Myocyte (in vitro differentiated cells): ENCODE results near the gene COMTD1. TPM values are rescaled to one million over a fixed set of nuclear protein-coding genes. Genes with fewer than 3 reads are reported as not detected.

Source experiments
- DNase-seq: peaks from one replicate; pipeline ENCODE4 v3.0.0-alpha.2; 2012; ENCODE audit warnings: low read depth
- total RNA-seq: library from RNA; depleted of rRNA; stranded (reverse); fragments of >200 nt; gene quantifications from 2 replicates; pipeline ENCODE4 v1.2.3, GENCODE V29; 2014

COMTD1 gene
- total RNA-seq, 1 donor from 2014 or later: 7.4 TPM

DNA sequence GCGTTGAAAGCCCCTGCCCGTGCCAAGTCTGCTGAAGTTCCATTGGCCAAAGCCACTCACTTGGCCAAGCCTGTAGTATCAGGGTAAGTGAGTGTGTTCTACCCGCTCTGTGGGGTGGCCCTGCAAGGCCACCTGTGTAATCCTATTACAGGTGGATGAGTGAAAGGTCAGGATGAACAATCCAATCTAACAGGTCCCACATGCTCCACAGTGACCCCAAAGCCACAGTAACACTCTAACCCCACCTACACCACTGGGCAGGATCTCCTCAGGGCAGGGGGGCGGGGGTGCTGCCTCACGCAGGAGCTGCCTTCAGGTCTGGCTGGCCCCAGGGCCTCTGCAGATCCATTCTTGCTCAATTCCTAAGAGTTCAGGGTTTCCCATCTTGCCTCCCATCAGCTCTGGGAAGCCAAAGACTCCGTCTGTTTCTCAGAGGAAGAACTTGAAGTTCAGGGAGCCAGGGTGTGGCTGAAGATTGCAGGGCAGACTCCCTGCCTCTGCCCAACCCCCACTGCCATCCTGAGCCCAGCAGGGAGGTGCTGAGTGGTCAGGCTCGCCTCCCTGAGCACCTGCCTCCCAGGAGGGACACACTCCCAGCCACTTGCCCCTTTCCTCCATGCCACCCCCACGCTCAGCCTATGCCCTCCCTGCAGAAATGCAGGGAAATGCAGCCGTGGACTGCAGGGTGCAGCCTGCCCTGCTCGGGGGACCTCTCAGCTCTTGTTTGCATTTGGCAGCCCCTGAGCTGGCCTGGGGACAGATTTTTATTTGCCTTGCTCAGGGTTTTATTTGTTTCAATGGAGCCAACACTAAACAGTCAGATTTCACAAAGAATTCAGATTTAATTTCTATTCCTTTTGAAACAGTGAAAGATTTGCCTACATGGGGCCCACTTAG is 9.8 kb upstream of the COMTD1 start:
- DNase-seq: no peak

DNA sequence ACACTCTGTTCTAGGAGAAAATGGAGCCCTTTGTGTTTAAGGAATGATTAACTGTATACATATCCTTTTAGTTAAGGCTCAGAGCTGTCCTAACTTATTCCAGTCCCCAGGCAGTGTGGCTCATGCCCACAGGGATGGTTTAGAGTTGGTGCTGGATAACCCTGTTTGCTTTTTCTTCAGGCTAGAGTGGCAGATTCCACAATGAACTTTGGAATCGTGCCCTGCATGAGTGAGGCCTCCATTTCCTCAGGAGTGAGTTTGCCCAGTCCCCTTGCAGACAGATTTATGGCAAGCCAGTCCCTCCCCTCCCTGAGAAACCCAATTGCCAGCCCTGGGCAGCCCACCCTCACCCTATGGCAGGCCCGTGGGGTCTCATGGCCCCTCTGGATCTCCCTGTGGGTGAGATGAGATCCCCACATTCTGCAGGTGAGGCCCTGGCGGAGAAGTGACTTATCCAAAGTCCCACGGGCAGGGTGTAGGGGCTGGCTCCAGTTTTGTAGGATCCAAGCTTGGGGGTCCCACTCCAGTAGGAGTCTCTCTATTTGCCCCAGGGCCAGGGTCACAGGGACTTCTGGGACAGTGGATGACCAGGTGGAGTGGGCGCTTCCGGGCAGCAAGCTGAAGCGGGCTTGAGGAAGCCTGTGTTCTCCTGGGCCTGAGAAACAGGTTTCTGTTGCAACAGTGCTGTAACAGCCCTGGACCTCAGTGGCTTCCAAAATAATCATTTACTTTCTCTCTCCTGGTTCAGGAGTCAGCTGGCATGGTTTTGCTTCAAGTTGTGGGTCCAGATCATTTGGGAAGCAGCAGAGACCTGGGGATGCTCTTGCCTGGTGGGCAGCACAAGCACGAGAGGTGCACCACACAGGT is 9.0 kb upstream of the COMTD1 start:
- DNase-seq: no peak

DNA sequence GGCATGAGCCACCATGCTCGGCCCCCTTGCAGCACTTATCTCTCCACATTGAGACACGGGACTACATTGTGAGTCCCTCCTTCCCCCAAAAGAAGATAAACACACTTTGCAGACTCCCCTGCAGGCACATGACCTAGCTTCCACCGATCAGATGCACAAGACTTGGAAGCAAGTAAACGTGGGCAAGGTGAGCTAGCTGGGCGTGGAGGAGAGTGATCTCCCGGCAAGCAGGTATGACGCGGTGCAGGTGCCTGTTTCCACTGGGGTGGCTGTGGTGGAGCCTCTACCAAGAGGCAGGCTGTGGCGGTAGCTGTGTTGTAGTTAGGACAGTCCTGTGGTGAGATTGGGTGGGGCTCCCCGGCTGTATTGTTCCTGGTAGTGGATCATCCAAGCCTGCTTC is 7.7 kb upstream of the COMTD1 start:
- no peak for DNase-seq

DNA sequence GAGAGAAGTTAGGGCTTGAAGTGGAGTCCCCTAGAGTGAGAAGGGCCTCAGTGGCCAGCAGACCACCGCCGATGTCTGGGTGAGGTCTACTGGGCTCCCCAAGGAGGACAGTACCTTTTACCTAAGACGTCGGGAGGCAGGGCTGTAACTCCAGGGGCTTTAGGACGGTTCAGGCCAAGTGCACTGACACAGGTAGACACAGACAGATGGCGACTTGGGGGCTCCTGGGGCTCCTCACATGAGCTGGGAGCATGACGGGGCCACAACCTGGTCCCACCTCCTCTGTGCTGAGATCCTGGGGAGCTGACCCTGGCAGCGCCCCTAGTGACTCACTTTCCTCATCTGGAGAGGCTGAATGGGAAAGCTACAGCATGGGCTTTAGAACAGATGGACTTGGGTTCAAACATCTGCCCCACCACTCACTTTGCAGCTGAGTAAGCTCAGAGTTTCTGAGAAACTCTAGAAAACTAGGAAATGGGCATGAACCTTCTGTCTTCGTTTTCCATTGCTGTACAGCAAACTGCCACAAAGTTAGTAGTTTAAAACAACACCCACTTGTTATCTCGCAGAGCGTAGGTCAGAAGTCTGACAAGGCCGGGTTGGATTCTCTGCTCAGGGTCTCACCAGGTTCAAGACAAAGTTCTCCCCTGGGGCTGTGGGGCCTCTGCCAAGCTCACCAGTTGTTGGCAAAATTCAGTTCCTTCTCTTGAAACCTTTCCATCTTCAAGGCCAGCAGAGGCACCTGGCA is 4.7 kb upstream of the COMTD1 start:
- DNase-seq: no peak

DNA sequence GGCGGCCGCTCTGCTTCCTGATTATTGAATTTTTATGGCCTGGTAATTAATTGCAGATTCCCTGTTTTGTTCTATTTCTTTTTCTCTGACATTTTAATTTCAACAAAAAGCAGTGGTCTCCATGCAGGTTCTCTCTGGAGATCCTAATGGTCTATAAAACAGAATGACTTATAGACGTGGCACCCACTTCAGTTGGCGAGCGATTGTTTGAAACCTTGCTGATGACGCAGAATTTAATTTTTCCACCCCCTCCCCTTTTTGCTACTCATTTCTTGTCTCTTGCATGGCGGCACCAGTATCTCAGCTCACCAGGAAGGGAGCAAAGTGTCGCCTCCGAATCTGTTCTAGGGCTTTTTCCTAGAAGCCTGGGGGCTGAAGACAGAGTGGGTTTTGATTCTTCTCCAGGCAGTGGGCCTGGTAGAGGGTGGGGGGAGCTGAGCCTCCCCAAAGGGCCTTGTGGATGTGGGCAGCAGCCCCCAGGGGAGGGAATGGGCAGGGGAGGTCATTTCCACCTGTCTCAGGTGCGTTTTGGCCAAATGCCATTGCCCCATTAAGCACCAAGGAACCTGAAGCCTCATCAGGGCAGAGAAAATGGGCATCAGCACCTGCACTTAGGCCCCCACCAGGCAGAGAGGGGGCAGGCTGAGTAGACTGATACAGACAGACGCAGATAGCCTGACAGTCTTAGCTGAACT is 3.5 kb upstream of the COMTD1 start:
- DNase-seq: no peak

DNA sequence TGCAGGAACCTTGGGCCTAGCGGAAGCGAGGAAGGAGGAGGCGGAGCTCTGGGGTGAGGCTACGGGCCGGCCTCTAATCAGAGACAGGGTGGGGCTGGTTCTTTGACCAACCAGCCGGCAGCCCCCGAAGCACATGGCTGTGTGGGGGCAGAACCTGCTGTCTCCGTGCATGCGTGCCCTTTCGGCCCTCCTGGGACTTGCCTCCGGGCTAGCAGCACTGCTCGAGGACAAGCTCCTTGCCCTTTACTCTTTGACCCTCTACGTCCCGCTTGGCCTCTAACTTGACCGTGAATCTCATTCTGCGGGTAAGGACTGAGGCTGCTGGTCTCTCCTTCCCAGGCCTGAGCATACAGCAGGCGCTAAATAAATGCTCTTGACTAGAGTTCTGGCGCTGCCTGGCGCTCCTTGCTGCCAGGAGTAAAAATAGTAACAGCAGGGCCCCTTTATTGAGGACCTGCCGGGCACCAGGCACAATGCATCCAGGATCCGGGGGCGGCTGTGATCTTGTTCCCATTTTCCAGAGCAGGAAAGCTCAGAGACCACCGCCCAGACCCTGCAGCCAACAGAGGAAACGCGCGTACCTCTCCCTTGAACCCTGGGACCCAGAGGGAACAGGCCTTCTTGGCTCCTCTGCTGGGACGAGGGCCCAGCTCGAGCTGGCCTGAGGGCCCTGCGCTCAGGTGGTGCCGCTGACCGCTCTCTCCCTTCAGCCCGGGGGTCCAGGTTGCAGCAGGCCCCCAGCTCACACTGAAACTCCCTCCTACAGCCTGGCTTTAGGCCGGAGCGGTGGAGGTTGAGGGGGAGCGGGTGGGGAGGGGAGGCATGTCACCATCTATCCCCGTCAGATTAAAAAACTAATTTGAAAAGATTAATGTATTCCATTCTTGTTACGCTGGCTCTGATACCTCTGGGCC is 2.7 kb upstream of the COMTD1 start:
- no peak for DNase-seq

DNA sequence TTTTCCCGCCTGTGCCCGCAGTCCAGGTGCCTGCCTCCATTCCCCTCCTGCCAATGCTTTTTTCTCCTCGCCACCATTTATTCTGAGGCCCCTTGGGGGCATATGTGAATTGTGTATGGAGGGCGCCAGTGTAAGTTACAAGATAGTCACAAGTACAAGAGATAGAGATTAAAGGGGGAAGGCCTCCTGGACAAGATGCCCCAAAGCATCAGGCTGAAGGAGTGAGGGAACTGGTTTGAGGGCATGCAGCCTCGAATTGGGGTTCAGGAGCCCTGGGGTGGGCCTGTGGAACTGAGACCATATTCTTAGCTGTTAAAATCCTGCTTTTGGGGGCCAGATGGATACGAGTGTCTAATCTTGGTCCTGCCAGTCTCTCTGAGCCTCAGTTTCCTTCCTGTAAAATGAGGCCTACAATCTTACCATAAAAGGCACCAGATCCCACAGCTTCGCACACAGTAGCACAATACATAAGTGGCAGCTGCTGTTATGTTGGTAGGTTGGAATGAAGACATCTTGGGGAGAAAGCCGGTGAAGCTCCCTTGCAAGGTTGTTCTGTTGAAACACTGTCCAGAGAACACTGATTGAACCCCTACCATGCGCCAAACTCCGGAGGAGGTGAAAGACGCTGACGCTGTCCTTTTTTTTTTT is 545 bp upstream of the COMTD1 start:
- DNase-seq: no peak

DNA sequence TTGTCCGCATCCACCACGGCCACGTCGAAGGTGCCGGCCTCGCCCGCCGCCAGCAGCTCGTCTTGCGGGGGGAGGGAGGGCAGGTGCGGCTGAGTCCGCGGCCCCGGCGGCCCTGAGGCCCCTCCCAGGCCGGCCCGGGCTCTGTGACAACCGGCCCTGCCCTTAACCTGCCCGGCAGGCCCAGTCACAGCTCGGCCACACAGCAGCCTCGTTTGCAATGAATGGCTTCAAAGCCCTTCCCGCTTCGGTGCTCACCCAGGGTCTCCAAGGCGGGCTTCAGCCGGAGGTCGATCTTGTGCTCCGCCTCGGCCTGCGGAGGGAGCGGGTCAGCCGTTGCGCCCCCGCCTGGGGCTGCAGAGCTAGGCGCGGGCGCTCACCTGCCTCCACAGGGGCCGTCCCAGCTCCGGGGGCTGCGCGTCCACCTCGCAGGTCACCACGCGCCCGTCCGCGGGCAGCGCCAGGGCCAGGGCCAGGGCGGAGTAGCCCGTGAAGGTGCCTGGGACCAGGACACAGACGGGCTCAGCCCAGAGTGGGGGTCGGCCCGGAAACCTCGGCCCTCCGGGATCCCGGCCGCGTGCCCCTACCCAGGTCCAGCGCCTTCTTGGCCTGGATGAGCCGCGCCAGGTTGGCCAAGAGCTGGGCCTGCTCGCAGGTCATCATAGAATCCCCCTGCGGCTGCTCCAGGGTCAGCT is 928 bp downstream of the COMTD1 start:
- no peak for DNase-seq

DNA sequence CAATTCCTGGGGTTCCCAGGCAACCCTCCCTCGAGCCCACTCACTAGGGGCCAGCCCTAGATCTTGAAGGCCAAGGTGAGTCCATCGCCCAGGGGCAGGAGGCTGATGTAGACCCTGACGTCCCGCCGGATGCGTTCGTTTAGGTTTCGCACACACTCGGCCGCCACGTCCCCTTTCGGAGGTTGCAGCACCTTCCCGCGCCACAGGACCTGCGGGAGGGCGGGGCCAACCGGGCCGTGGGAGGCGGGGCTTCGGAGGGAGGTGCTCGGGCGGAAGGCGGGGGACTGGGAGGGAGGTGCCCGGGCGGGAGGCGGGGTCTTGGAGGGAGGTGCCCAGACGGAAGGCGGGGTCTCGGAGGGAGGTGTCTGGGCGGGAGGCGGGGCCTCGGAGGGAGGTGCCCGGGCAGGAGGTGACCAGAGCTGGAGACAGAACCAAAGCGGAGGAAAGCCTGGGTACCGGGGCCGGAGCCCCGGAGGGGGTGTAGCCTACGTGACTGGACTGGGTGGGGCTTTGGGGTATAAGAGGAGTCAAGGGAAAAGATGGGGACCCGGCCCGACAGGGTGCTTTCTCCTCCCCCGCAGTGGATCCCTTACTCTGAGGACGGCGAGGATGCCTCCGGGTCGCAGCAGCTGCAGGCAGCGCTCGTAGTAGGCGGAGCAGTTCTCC is 1.6 kb downstream of the COMTD1 start:
- DNase-seq: peak; percentile 70

DNA sequence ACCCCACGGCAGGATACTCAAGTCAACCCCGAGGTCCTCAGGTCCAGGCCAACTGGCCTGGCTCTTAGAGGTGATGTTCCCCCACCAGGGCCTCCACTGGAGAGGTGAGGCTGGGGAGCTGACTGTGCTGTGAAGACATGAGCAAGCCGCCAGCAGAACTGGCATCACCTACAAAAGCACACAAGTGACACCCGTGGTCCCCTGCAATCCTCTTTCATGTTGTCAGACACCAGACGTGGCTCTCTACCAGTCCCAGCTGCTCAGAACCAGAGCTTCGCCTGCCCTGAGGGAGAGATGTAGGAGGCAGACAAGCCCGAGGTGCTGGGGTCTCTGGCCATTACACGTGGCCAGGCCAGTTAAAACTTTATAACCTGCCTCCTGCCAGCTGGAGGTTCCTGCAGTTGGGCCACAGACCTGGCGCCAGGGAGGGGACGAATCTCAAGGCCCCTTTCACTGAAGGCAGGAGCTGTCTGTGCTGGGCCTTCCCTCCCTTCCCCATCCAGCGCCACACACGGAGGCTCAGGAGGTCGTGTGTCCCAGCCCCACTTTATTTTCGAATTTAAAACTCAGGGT is 2.2 kb downstream of the COMTD1 start:
- DNase-seq: no peak

DNA sequence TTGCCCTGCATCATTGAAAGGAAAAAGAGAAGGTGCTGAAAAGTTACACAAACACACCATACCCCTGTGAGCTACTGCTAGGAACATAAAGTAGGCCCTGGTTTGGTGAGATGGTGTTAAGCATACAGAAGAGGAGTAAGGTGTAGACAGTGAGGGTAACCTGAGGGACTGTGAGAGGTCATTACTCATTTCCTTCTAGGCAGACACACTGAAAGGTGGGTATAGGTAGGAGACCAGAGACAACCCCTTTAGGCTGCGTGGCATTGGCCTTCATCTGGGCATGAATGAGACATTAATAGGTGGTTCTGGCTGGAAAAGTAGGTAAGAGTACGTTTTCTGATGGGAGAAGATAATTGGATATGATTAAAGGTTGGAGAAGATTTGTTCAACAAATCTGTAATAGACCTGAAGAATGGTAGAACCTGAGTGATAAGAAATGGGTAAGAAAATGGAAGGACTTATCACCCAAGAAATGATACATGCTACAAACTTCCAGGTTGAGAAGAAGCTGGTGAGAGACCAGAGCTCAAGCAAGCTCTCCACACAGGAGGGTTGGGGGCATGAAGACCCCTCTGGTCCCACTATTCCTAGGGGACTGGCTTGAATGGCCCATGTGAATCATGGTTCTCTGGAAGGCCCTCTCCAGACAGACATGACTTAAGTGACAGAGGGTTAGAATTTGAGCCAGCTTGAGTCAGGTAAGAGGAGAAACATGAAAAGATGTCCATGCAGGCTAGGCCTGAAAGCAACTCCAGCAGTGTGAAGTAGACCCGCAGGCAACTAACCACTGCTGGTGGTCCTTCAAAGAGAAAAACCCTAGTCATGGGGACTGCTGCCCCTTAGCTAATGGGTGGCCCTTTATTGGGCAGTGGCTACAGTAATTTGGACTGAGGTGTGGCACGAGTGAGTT is 3.8 kb downstream of the COMTD1 start:
- no peak for DNase-seq

DNA sequence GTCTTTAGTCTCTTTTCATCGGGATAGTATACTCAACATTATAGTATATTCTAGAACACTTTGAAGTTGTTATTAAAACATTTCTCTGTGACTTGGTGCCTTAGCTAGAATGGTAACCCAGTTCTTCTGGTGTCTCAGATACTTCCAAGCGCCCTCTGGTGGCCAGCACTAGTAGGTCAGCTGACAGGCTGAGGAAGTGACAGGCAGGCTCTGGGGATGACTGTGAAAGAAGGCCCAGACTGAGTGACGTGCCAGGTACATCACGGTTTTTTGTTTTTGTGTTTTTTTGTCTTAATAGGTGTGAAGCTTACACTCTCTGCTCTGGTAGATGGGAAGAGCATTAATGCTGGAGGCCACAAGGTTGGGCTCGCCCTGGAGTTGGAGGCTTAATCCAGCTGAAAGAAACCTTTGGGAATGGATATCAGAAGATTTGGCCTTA is 5.1 kb downstream of the COMTD1 start:
- DNase-seq: peak; percentile 89

DNA sequence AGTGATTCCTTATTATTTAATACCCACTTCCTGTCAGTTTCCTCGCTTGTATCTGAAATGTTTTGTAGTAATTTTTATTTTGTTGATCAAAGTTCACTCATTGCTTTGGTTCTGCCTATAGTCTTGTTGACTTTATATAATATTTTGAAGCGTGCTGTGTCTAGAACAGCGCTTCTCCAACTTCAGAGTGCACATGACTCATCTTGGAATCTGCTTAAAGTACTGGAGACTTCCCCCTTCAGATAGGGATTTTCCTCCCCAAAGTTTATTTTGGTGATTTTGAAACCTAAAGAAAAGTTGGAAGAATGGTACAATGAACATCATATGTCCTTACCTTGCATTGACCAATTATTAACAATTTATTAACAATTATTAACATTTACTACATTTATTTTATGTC is 5.8 kb downstream of the COMTD1 start:
- no peak for DNase-seq

DNA sequence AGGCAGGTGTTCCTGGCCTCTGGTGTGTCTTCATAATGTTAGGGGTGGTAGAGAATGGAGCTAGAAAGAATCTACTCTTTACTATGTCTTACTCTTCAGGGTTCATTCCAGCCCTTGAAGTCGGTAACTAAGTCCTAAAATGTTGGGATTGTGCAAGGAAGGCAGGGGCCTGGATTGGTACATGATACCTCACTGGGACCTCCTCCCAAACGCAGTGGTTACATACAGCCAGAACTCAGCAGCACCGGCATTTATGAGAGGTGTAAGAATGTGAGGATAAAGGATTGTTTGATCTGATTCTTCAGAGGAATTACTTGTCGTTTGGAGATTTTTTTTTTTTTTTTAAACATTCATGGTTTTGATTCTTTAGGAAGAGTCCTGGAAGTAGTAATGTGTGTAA is 6.9 kb downstream of the COMTD1 start:
- no peak for DNase-seq

DNA sequence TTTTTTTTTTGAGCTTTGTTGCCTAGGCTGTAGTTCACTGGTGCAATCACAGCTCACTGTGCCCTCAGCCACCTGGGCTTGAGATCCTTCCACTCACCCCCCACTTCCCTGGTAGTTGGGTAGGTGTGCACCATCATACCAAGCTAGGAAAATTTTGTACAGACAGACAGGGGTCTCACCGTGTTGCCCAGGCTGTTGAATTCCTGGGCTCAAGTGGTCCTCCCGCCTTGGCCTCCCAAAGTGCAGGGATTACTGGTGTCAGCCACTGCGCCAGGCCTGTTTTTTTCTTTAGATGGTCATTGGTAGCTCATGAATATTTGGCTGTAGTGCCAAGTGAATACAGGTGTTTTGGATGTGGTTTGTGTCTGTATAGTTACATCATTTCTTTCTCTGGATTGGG is 7.5 kb downstream of the COMTD1 start:
- no peak for DNase-seq

DNA sequence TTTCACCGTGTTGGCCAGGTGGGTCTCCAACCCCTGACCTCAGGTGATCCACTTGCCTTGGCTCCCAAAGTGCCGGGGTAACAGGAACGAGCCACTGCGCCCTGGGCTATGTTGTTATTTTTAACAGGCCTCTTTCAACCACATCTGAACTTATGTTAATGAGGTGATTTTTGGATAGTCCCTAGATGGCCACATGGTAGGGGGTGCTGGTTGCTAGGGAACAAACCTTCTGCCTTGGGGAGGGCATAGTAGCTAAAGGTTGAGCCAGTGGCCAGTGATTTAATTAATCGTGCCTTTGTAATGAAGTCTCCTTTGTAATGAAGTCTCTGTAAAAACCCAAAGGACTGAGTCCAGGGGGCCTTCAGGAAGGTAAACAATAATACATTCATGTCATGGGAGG is 9.1 kb downstream of the COMTD1 start:
- DNase-seq: no peak

DNA sequence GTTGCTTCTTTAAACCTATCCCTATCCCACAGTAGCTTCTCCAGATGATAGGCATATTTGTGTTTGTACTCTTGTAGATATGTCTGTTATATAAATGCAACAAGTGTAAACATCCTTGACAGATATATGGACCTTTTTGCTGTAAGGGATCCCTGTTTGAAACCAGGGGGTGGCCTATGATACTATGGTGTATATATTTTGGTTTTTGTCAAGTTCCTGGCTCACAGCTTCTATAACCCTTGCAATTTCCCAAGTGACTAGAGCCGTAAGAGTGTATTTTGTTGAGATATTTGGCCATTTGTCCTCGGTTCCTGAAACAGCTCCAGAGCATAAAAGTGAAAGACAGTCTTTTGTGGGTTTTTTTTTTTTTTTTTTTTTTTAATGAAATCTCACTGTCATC is 9.7 kb downstream of the COMTD1 start:
- no peak for DNase-seq
